ENCODE results near the gene PHLDB1.
"Not testable (repeated sequence)": the region's sequence is repeated elsewhere in the genome, so short reads cannot be mapped to it uniquely, and the experiment has no call there.

PHLDB1 gene

GRCh38 chr11:118607401-118608359 is at the start of gene PHLDB1:
Gene PHLDB1, plus strand, starts transcription at chr11:118607615. Its CDS starts 6,222 bp downstream, at chr11:118613837.
- TF ChIP-seq, protein P1, sequence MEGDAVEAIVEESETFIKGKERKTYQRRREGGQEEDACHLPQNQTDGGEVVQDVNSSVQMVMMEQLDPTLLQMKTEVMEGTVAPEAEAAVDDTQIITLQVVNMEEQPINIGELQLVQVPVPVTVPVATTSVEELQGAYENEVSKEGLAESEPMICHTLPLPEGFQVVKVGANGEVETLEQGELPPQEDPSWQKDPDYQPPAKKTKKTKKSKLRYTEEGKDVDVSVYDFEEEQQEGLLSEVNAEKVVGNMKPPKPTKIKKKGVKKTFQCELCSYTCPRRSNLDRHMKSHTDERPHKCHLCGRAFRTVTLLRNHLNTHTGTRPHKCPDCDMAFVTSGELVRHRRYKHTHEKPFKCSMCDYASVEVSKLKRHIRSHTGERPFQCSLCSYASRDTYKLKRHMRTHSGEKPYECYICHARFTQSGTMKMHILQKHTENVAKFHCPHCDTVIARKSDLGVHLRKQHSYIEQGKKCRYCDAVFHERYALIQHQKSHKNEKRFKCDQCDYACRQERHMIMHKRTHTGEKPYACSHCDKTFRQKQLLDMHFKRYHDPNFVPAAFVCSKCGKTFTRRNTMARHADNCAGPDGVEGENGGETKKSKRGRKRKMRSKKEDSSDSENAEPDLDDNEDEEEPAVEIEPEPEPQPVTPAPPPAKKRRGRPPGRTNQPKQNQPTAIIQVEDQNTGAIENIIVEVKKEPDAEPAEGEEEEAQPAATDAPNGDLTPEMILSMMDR (IDR thresholded peaks at IDR 0.05; ENCODE audit: low read depth, low read length, missing control alignments) = peak; percentile 65
- H3K4me3 ChIP-seq (replicated peaks; ENCODE audit: low read depth, low read length) = peak within 1 kb of the TSS; percentile 84
- no peak for DNase-seq (ENCODE audit: extremely low read depth, low read depth)

- DNase-seq (ENCODE audit: extremely low read depth, low read depth) = no peak
- TF ChIP-seq, protein P1 (IDR thresholded peaks at IDR 0.05; ENCODE audit: low read depth, low read length, missing control alignments) = no peak
- H3K4me3 ChIP-seq (replicated peaks; ENCODE audit: low read depth, low read length) = no peak overlapping the region
Observed at GRCh38 chr11:118560806-118561205, 46.6 kb upstream of the PHLDB1 start.

- DNase-seq (ENCODE audit: extremely low read depth, low read depth) = no peak
- TF ChIP-seq, protein P1 (IDR thresholded peaks at IDR 0.05; ENCODE audit: low read depth, low read length, missing control alignments) = no peak
- peak overlapping the region; percentile 62 for H3K4me3 ChIP-seq (replicated peaks; ENCODE audit: low read depth, low read length)
Observed at GRCh38 chr11:118565051-118565450, 42.4 kb upstream of the PHLDB1 start.

DNA sequence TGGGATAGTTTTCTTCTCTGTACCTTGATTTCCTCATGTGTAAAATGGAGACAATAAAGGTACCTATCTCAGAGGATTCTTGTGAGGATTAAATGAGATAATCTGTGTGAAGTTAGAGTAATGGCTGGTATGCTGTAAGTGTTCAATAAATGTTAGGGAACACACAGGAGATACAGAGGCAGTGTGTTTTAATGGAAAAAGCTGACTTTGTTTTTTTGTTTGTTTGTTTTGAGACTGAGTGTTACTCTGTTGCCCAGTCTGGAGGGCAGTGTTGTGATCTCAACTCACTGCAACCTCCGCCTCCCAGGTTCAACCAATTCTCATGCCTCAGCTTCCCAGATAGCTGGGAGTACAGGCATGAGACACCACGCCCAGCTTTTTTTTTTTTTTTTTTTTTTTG is 37.7 kb upstream of the PHLDB1 start:
- TF ChIP-seq, protein P1 (IDR thresholded peaks at IDR 0.05; ENCODE audit: low read depth, low read length, missing control alignments) = no peak

DNA sequence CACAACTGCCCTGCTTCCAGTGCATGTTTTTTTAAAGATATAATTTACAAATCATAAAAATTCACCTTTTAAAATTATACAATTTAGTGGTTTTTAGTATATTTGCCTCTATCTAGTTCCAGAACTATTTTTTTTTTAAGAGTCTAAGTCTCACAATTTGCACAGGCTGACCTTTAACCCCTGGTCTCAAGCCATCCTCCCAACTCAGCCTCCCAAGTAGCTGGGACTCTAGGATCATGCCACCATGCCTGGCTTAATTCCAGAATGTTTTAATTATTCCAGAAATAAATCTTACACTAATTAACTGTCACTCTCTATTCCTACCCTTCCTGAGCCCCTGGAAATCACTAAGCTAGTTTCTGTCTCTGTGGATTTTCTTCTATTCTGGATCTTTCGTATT is 36.6 kb upstream of the PHLDB1 start:
- TF ChIP-seq, protein P1 (IDR thresholded peaks at IDR 0.05; ENCODE audit: low read depth, low read length, missing control alignments) = no peak
- no peak for DNase-seq (ENCODE audit: extremely low read depth, low read depth)
- H3K4me3 ChIP-seq (replicated peaks; ENCODE audit: low read depth, low read length) = no peak overlapping the region

More for the DNA sequence above, 37.7 kb upstream of the PHLDB1 start:
- no peak for DNase-seq (ENCODE audit: extremely low read depth, low read depth)
- no peak overlapping the region for H3K4me3 ChIP-seq (replicated peaks; ENCODE audit: low read depth, low read length)

GRCh38 chr11:118571701-118572060 is 35.7 kb upstream of the PHLDB1 start:
- peak overlapping the region; percentile 96 for H3K4me3 ChIP-seq (replicated peaks; ENCODE audit: low read depth, low read length)
- DNase-seq (ENCODE audit: extremely low read depth, low read depth) = not testable (repeated sequence)

DNA sequence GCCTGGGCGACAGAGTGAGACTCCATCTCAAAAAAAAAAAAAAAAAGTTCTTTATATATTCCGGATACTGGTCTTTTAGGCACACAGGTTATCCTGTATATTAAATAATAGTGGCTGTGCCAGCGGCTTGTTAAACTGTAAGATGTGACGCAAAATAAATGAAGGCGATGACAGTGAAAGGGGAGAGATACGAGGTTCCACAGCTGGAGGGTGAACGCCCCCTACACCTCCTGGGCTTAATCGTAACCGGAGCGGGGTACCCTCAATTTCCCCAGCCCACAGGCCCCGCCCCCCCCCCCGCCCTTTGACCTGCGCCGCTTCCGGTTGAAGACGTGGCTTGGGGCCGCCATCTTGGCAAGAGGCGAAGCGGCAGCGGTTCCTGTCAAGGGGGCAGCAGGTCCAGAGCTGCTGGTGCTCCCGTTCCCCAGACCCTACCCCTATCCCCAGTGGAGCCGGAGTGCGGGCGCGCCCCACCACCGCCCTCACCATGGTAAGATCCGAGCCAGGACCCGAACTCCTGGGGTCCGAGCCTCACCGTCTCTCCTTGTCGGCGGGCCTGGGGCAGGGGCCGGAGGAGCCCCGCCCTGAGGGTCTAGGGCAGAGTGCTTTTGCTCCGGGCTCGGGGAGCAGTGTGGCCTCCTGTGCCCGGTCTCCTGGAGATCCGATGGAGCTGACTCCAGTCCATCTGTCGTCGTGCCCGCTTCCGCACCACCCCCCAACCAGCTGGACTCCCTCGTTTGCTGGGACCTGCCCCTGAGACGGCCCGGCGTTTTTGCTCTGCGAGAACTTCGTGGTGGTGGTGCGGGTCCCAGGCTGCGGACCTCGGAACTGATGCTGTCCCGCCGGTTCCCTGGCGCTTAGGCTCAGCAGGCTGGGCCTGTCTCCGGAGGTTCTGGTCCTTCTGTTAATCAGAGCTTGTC is 35.1 kb upstream of the PHLDB1 start, which contains the start of gene ARCN1:
Gene ARCN1, plus strand, starts transcription at position 349 of the 920 bp plus-strand sequence. Its CDS starts 139 bp downstream, at position 488.
- peak within 1 kb of the TSS; percentile 96 for H3K4me3 ChIP-seq (replicated peaks; ENCODE audit: low read depth, low read length)
- peak; percentile 21 for DNase-seq (ENCODE audit: extremely low read depth, low read depth)
- TF ChIP-seq, protein P1 (IDR thresholded peaks at IDR 0.05; ENCODE audit: low read depth, low read length, missing control alignments) = no peak

Measured in HFF-Myc (cell line).